H1 (cell line): ENCODE data around the gene MRPS31. TPM values are rescaled to one million over a fixed set of nuclear protein-coding genes. Genes with fewer than 3 reads are reported as not detected.

Source experiments
- CTCF ChIA-PET: fragments of 300-600 bp; sonication (Branson Sonifier 250); formaldehyde crosslinking; loops from one replicate; lab custom pipeline; 2021; ENCODE audit not compliant: partially characterized antibody; lab: Charles Lee
- POLR2A ChIA-PET: fragments of 300-600 bp; sonication (Branson Sonifier 250); formaldehyde crosslinking; loops from one replicate; lab custom pipeline; 2021; ENCODE audit warnings: inconsistent platforms; ENCODE audit not compliant: partially characterized antibody; lab: Charles Lee
- DNase-seq, 2 experiments: peaks; one replicate each; pipeline versions ENCODE4 v3.0.0 to v3.0.0-alpha.2; 2010 to 2022; ENCODE audit warnings: low spot score in 2 of 2, low read depth in 1 of 2, mixed read lengths in 1 of 2
- FAIRE-seq: peaks from 2 replicates; lab custom pipeline; 2011; peaks lifted over from hg19 to GRCh38; lab: Jason Lieb, UNC
- H2AFZ ChIP-seq: 2 replicates; pipeline ENCODE4 v1.8.1; 2012; ENCODE audit warnings: low read length, inconsistent platforms
- H2AK5ac ChIP-seq: 2 replicates; pipeline ENCODE4 v1.6.1; 2013; ENCODE audit warnings: low read depth, low read length
- H2BK120ac ChIP-seq: replicated peaks from 2 replicates; pipeline ENCODE3; 2013; ENCODE audit warnings: low read depth, low read length, inconsistent platforms
- H2BK12ac ChIP-seq: 2 replicates; pipeline ENCODE4 v1.6.1; 2013; ENCODE audit warnings: low read depth, low read length
- H2BK15ac ChIP-seq: 2 replicates; pipeline ENCODE4 v1.6.1; 2013; ENCODE audit warnings: low read length
- H2BK20ac ChIP-seq: 2 replicates; pipeline ENCODE4 v1.6.1; 2013; ENCODE audit warnings: low read length
- H2BK5ac ChIP-seq: 2 replicates; pipeline ENCODE4 v1.6.1; 2013; ENCODE audit warnings: low read depth, low read length
- H3K14ac ChIP-seq: 2 replicates; pipeline ENCODE4 v1.6.1; 2013; ENCODE audit warnings: inconsistent platforms; ENCODE audit not compliant: insufficient read length
- H3K18ac ChIP-seq: 2 replicates; pipeline ENCODE4 v1.6.1; 2013; ENCODE audit warnings: low read length; ENCODE audit errors: extremely low read depth
- H3K23ac ChIP-seq: 2 replicates; pipeline ENCODE4 v1.6.1; 2013; ENCODE audit warnings: inconsistent platforms; ENCODE audit not compliant: insufficient read length
- H3K23me2 ChIP-seq: 2 replicates; pipeline ENCODE4 v1.6.1; 2013; ENCODE audit warnings: low read depth, low read length
- H3K27ac ChIP-seq: 2 replicates; pipeline ENCODE4 v1.6.1; 2011; ENCODE audit warnings: low read depth, low read length, inconsistent platforms
- H3K27me3 ChIP-seq, 4 experiments: replicated peaks in 1 of 4; 1 replicate in 1 of 4; 2 replicates in 3 of 4; pipeline versions ENCODE4 v1.6.1 to v1.8.1; 2011 to 2013; ENCODE audit warnings: low read length in 3 of 4, mild to moderate bottlenecking in 3 of 4, inconsistent platforms in 2 of 4, mixed read lengths in 2 of 4, moderate library complexity in 1 of 4; ENCODE audit not compliant: control insufficient read depth in 3 of 4, insufficient read depth in 3 of 4; ENCODE audit errors: extremely low read depth in 1 of 4
- H3K36me3 ChIP-seq, 4 experiments: 2 replicates each; pipeline versions ENCODE4 v1.6.1 to v1.8.1; 2011 to 2013; ENCODE audit warnings: mild to moderate bottlenecking in 4 of 4, low read length in 3 of 4, moderate library complexity in 2 of 4, control low read depth in 1 of 4, inconsistent platforms in 1 of 4; ENCODE audit not compliant: insufficient read depth in 4 of 4, control insufficient read depth in 2 of 4
- H3K4ac ChIP-seq: replicated peaks from 2 replicates; pipeline ENCODE3; 2013; ENCODE audit warnings: low read length, low read depth, mixed read lengths, inconsistent platforms; ENCODE audit not compliant: insufficient read length
- H3K4me1 ChIP-seq, 4 experiments: replicated peaks in 1 of 4; 1 replicate in 1 of 4; 2 replicates in 3 of 4; pipeline versions ENCODE4 v1.6.1 to v1.8.1; 2011 to 2013; ENCODE audit warnings: low read length in 3 of 4, inconsistent platforms in 2 of 4, mixed read lengths in 1 of 4; ENCODE audit not compliant: insufficient read depth in 4 of 4, control insufficient read depth in 3 of 4
- H3K4me2 ChIP-seq, 2 experiments: 2 replicates each; pipeline versions ENCODE4 v1.6.1 to v1.8.1; 2011 to 2013; ENCODE audit warnings: low read depth in 2 of 2, low read length in 2 of 2, control low read depth in 1 of 2, inconsistent platforms in 1 of 2, mild to moderate bottlenecking in 1 of 2; ENCODE audit not compliant: insufficient read depth in 1 of 2
- H3K4me3 ChIP-seq, 4 experiments: fragments of 200-600, 300-600 bp in 1 of 4; sonication (generic), shearing (Covaris generic), sonication (Bioruptor Twin) in 1 of 4; 2 replicates each; pipeline versions ENCODE4 v1.5.1 to v1.8.1; 2011 to 2016; ENCODE audit warnings: low read length in 4 of 4, low read depth in 3 of 4, control low read depth in 2 of 4, inconsistent platforms in 2 of 4, mild to moderate bottlenecking in 2 of 4, mixed read lengths in 1 of 4, moderate library complexity in 1 of 4; ENCODE audit not compliant: insufficient read depth in 2 of 4; ENCODE audit errors: extremely low read depth in 1 of 4
- H3K56ac ChIP-seq: replicated peaks from 2 replicates; pipeline ENCODE3; 2013; ENCODE audit warnings: low read depth, mild to moderate bottlenecking, mixed read lengths, low read length, inconsistent platforms; ENCODE audit not compliant: insufficient read length
- H3K79me1 ChIP-seq: 2 replicates; pipeline ENCODE4 v1.6.1; 2013; ENCODE audit warnings: low read depth, low read length, control low read depth
- H3K79me2 ChIP-seq, 2 experiments: 2 replicates each; pipeline versions ENCODE4 v1.6.1 to v1.8.1; 2012 to 2013; ENCODE audit warnings: low read length in 2 of 2, mild to moderate bottlenecking in 2 of 2, inconsistent platforms in 1 of 2; ENCODE audit not compliant: insufficient read depth in 2 of 2, control insufficient read depth in 1 of 2
- H3K9ac ChIP-seq, 4 experiments: replicated peaks in 1 of 4; 1 replicate in 1 of 4; 2 replicates in 3 of 4; pipeline versions ENCODE4 v1.6.1 to v1.8.1; 2011 to 2013; ENCODE audit warnings: low read depth in 3 of 4, low read length in 3 of 4, control low read depth in 2 of 4, mild to moderate bottlenecking in 2 of 4, moderate library complexity in 2 of 4, inconsistent platforms in 1 of 4; ENCODE audit errors: extremely low read depth in 1 of 4
- H3K9me3 ChIP-seq, 2 experiments: 2 replicates each; pipeline versions ENCODE4 v1.6.1 to v1.8.1; 2012 to 2013; ENCODE audit warnings: mild to moderate bottlenecking in 2 of 2, moderate library complexity in 2 of 2, control low read depth in 1 of 2, inconsistent platforms in 1 of 2, low read depth in 1 of 2, low read length in 1 of 2, mixed read lengths in 1 of 2; ENCODE audit not compliant: insufficient read depth in 2 of 2
- H4K20me1 ChIP-seq, 2 experiments: replicated peaks in 1 of 2; 2 replicates each; pipeline versions ENCODE3 to v1.8.1; 2011 to 2013; ENCODE audit warnings: inconsistent platforms in 2 of 2, low read length in 2 of 2, mild to moderate bottlenecking in 1 of 2; ENCODE audit not compliant: insufficient read depth in 2 of 2, control insufficient read depth in 1 of 2
- H4K5ac ChIP-seq: 2 replicates; pipeline ENCODE4 v1.6.1; 2013; ENCODE audit warnings: low read length, low read depth, mixed read lengths, inconsistent platforms; ENCODE audit not compliant: insufficient read length
- H4K8ac ChIP-seq: 2 replicates; pipeline ENCODE4 v1.8.0; 2013; ENCODE audit warnings: mild to moderate bottlenecking, moderate library complexity, low read length, inconsistent platforms; ENCODE audit not compliant: insufficient read depth; ENCODE audit errors: extremely low read depth
- H4K91ac ChIP-seq: replicated peaks from 2 replicates; pipeline ENCODE3; 2013; ENCODE audit warnings: low read length, mixed read lengths, inconsistent platforms; ENCODE audit not compliant: insufficient read length
- ASH2L ChIP-seq: fragments of 200-600, 300-600 bp; sonication (generic); IDR thresholded peaks from one replicate; pipeline ENCODE4 v1.7.1; 2017; ENCODE audit warnings: low read length
- BACH1 ChIP-seq: IDR thresholded peaks from 2 replicates; pipeline ENCODE4 v1.6.1; 2012; ENCODE audit warnings: low read length, improper control_type of control experiment
- CEBPB ChIP-seq: IDR thresholded peaks from 2 replicates; pipeline ENCODE4 v1.6.1; 2012; ENCODE audit warnings: low read depth, low read length
- EGR1 ChIP-seq: IDR thresholded peaks from 2 replicates; pipeline ENCODE4 v1.6.1; 2011; ENCODE audit warnings: low read depth, low read length, borderline replicate concordance
- FOSL1 ChIP-seq: IDR thresholded peaks from 2 replicates; pipeline ENCODE4 v1.6.1; 2011; ENCODE audit warnings: mild to moderate bottlenecking, low read depth, low read length, moderate library complexity; ENCODE audit not compliant: insufficient read depth
- HDAC2 ChIP-seq, 2 experiments: fragments of 300-600 bp in 1 of 2; sonication (generic) in 1 of 2; IDR thresholded peaks; 2 replicates each; pipeline ENCODE4 v1.6.1; 2011 to 2012; ENCODE audit warnings: low read depth in 2 of 2, low read length in 2 of 2, mild to moderate bottlenecking in 2 of 2, moderate library complexity in 2 of 2, borderline replicate concordance in 1 of 2, inconsistent platforms in 1 of 2
- HDAC6 ChIP-seq: IDR thresholded peaks from one replicate; pipeline ENCODE4 v1.7.1; 2012; ENCODE audit warnings: low read depth, mild to moderate bottlenecking, inconsistent platforms, low read length, moderate library complexity
- MAFK ChIP-seq: IDR thresholded peaks from 2 replicates; pipeline ENCODE4 v1.6.1; 2012; ENCODE audit warnings: low read depth, mild to moderate bottlenecking, improper control_type of control experiment, low read length
- RAD21 ChIP-seq, 2 experiments: IDR thresholded peaks in 1 of 2; conservative IDR thresholded peaks in 1 of 2; 2 replicates each; pipeline ENCODE4 v1.6.1; 2011; ENCODE audit warnings: low read depth in 2 of 2, low read length in 2 of 2, improper control_type of control experiment in 1 of 2, inconsistent platforms in 1 of 2, mild to moderate bottlenecking in 1 of 2, moderate library complexity in 1 of 2
- RXRA ChIP-seq: IDR thresholded peaks from 2 replicates; pipeline ENCODE4 v1.6.1; 2011; ENCODE audit warnings: low read depth, mild to moderate bottlenecking, low read length, moderate library complexity; ENCODE audit not compliant: insufficient read depth
- SAP30 ChIP-seq: fragments of 300-600 bp; sonication (generic); IDR thresholded peaks from 2 replicates; pipeline ENCODE4 v1.7.1; 2012; ENCODE audit warnings: low read length, moderate library complexity, mild to moderate bottlenecking, inconsistent platforms; ENCODE audit not compliant: insufficient read depth, insufficient replicate concordance
- SIN3A ChIP-seq, 2 experiments: IDR thresholded peaks in 1 of 2; conservative IDR thresholded peaks in 1 of 2; 2 replicates each; pipeline ENCODE4 v1.6.1; 2011 to 2012; ENCODE audit warnings: low read length in 2 of 2, improper control_type of control experiment in 1 of 2, low read depth in 1 of 2, mild to moderate bottlenecking in 1 of 2
- YY1 ChIP-seq: IDR thresholded peaks from 2 replicates; pipeline ENCODE4 v1.6.1; 2011; ENCODE audit warnings: low read depth, mild to moderate bottlenecking, low read length
- WGBS, 2 experiments: shearing (Covaris generic) in 1 of 2; methylation state at CpG; one replicate each; pipeline versions ENCODE4 v1.1.6 to v1.1.7; 2013 to 2015; ENCODE audit warnings: low lambda C conversion rate in 2 of 2, mixed read lengths in 2 of 2, inconsistent platforms in 1 of 2, low coverage in 1 of 2, missing lambda C conversion rate in 1 of 2; ENCODE audit not compliant: insufficient replicate concordance in 2 of 2, insufficient coverage in 1 of 2, insufficient read length in 1 of 2; ENCODE audit errors: extremely low coverage in 1 of 2, missing lambda C conversion rate in 1 of 2; 5-methylcytosine and 5-hydroxymethylcytosine counted together
- polyA plus RNA-seq, 7 experiments: library from polyadenylated mRNA; depleted of rRNA in 3 of 7; stranded (reverse) in 5 of 7; unstranded in 2 of 7; fragments of >200 nt in 5 of 7; fragments of 200-250 nt in 2 of 7; gene quantifications; 1 replicate in 5 of 7; 2 replicates in 1 of 7; 4 replicates in 1 of 7; pipeline versions ENCODE4 v1.2.1 to v1.2.3, GENCODE V29; 2011 to 2013; ENCODE audit warnings: missing spikeins in 2 of 7, mixed read lengths in 2 of 7
- total RNA-seq: library from RNA; stranded (reverse); fragmentation: NEBNext Ultra II Directional; extraction: Animal tissue kit (Norgen Biotek cat#: 25700); gene quantifications from 2 replicates; pipeline ENCODE4 v1.2.1, GENCODE V29; 2021
- TF ChIP-seq, protein P1 (sequence below): IDR thresholded peaks from 2 replicates; pipeline ENCODE4 v1.6.1; 2012; ENCODE audit warnings: inconsistent platforms

The MRPS31 gene
- total and polyA plus RNA-seq, 2 of the 8 experiments (the other 6 are each of a cell fraction or from before 2014, with no cell fraction given): 13.6 to 33.3 TPM

DNA sequence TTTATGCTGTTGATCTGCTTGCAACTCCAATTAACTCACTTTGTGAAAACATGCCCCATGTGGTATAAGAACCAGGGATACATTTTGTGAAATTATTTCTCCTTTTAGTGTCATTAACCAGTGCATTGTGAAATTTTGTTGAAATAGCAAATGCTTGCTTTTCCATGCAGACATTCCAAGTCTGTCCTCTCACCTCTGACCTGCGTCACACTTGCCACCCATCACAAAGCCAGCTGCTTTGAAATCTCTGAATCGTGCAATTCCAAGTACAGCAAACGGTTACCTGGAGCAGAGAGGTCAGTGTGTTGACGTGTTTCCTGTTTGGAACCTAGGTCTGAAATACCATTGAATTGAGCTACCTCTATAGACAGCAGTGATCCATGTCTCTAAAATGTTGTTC lies 13.6 kb upstream of the MRPS31 start:
- Histone ChIP-seq H3K79me2 (no peaks in the 10 kb centered on the region), H2BK12ac (no peak overlapping the region), H4K20me1 (no peaks in the 10 kb centered on the region), H3K18ac (no peak overlapping the region), H2BK120ac (no peak overlapping the region), H2BK20ac (no peak overlapping the region), H3K23ac (no peak overlapping the region), H2AK5ac (no peak overlapping the region), H3K4me3 (no peak overlapping the region), H3K4me2 (no peak overlapping the region), H4K8ac (no peak overlapping the region), H2BK5ac (no peak overlapping the region), H3K79me1 (no peaks in the 10 kb centered on the region), H4K91ac (no peak overlapping the region), H3K56ac (no peak overlapping the region), H2BK15ac (no peak overlapping the region), H3K23me2 (peaks cover 2% of the 10 kb centered on the region; the same call in 1 of the 2 replicates), H3K4me1 (no peaks in the 10 kb centered on the region), H4K5ac (no peak overlapping the region), H2AFZ (no peak overlapping the region), H3K36me3 (no peaks in the 10 kb centered on the region), H3K9ac (no peak overlapping the region), H3K27me3 (no peaks in the 10 kb centered on the region), H3K4ac (no peak overlapping the region), H3K9me3 (no peaks in the 10 kb centered on the region), H3K14ac (no peak overlapping the region), H3K27ac (no peak overlapping the region)
- DNase-seq (no peak), FAIRE-seq (no peak)
- CTCF ChIA-PET: interaction anchor here (0.9 to 1.4 kb wide), 2 partner anchors 9 to 198 kb away, joined by 3 to 4 read pairs; no protein-coding TSS in a partner anchor
- POLR2A ChIA-PET: interaction anchor here (0.6 kb wide), 1 partner anchor 362 kb away, joined by 4 read pairs; no protein-coding TSS in a partner anchor
- 94% methylated on average over 4 of the region's 4 CpGs; no CpG with 5 or more reads in 1 of the 2 experiments for WGBS, 2 experiments
- TF ChIP-seq SIN3A (conservative IDR thresholded peaks at IDR 0.05 in 1 of 2, IDR thresholded peaks at IDR 0.05 in 1 of 2; ENCODE audit: low read depth in 1 of 2, low read length in 2 of 2) (no peak), YY1 (no peak), ASH2L (no peak), BACH1 (no peak), CEBPB (no peak), HDAC6 (no peak), RAD21 (IDR thresholded peaks at IDR 0.05 in 1 of 2, conservative IDR thresholded peaks at IDR 0.05 in 1 of 2; ENCODE audit: low read depth in 2 of 2, low read length in 2 of 2) (no peak), MAFK (no peak), FOSL1 (no peak), HDAC2 (IDR thresholded peaks at IDR 0.05; ENCODE audit: borderline replicate concordance in 1 of 2, low read depth in 2 of 2, low read length in 2 of 2) (no peak), EGR1 (no peak), RXRA (no peak), SAP30 (no peak)
- TF ChIP-seq, protein P1, sequence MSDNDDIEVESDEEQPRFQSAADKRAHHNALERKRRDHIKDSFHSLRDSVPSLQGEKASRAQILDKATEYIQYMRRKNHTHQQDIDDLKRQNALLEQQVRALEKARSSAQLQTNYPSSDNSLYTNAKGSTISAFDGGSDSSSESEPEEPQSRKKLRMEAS: no peak
